Globus pallidus (tissue), 1 donor: ENCODE measurements around the gene KRT15.

Source experiments
- DNase-seq: peaks from one replicate; pipeline ENCODE4 v3.0.0-alpha.2; 2015; ENCODE audit warnings: low spot score

Gene KRT15

DNA sequence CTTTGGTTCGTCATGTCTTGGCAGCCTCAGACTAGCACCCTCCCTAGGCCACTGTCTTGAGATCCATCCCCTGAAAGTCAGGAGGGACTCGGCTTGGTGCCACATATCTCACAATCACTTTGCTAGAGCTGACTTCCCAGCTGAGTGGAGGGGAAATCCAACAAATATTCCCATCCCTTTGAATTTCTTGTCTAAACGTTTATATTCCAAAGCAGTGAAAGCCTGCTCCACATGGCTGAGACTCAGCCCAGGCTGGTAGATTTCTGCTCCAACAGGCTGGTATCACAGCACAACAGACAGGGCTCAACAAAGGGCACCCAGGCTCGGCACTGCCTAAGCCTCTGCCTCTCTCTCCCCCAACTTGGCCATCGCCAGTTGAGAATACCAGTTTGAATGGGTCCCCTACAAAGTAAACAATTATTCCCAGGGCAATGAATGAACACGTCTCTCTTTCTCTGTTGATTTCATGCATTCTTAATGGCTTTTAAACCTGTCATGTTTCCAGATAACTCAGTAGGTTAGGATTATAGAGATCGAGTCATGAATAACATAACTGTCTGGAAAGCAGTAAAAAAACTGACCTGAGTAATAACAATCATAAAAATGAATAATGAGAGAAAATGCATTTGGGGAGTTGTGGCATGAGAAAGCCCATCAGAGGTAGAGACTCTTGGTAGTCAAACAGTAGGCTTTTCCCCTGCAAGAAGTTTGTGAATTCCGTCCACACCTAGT is 14.3 kb downstream of the KRT15 start:
- DNase-seq, result no peak

DNA sequence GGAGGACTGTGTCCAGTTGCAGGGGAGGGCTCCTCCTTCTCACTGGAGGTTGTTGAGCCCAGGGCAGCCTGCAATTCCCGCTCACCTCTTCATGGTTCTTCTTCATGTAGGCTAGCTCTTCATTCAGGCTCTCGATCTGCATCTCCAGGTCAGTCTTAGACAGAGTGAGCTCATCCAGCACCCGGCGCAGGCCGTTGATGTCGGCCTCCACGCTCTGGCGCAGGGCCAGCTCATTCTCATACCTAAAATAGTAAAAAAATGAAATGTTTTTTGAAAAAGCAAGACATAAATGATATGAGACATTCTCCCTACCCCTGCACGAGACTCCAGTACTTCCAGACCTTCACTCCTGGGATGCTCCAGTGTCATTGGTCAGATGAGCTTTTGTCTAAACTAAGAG is 15.5 kb downstream of the KRT15 start:
- DNase-seq, result no peak

DNA sequence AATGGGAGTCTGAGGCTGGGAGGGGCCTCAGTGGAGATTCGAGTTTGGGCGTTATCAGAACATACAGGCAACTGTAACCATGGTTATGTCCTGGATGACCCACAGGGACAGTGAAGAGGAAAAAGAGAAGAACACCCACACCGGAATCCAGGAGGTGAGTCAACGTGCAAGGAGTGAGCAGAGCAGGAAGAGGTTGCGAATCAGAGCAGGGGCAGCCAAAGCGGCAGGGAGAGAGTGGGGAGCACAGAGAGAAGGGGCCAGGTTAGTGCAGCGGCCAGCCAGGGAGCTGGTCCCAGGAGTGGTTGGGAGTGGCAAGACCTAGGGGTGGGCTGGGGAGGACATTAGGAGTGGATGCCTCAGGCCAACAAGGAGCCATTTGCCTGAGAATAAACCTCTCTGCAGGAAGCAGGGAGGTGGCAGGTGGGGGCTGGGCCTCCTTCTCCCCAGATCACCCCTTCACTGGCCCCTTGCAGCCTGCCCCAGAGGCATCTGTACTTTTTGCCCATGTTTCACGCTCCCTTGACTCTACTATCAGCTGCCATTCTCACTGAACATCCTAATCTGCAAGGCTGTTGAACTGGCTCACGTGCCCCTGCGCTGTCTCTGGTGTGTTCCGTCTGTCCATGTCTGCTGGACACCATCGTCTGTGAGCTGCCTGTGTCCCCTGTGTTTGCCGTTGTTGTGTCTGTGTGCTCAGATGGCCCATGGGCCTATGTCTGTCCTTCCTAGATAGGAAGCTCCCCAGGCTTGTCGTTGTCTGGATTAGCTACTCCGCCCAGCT is 18.4 kb downstream of the KRT15 start:
- no peak for DNase-seq

DNA sequence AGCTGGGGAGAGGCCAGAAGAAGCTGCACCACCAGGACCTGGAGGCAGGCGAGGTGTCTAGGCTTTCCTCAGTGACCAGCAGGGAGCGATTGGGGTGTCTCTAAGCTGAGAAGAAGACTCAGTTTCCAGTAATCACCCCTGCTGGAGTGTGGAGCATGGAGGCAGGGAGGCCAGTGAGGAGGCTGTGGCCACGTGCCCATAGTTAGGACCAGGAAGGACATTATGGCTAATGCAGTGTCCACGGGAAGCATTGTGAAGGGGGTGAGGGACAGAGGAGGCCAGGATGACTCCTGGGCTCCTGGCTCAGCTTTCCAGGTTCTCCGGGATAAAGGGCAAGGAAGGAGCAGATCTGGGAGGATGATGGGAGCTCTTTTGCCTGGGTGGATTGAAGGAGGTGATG is 19.0 kb downstream of the KRT15 start:
- DNase-seq, result no peak

DNA sequence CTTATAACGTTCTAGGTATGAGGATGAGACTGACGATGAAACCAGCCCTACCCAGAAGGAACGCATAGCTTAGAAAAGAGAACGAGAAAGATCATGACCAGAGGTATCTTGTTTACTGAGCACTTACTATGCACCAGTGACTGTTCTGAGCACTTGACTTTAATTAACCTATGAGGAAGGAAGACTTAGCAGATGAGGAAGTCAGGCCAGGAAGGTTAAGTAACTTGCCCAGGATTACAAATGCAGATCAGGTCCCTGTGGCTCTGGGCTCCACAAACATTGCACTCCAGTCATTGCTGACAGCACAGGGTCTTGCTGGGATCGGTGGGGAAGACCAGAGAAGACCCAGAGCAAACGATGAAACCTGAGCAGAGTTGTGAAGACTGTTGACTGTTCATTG is 20.4 kb downstream of the KRT15 start:
- no peak for DNase-seq

DNA sequence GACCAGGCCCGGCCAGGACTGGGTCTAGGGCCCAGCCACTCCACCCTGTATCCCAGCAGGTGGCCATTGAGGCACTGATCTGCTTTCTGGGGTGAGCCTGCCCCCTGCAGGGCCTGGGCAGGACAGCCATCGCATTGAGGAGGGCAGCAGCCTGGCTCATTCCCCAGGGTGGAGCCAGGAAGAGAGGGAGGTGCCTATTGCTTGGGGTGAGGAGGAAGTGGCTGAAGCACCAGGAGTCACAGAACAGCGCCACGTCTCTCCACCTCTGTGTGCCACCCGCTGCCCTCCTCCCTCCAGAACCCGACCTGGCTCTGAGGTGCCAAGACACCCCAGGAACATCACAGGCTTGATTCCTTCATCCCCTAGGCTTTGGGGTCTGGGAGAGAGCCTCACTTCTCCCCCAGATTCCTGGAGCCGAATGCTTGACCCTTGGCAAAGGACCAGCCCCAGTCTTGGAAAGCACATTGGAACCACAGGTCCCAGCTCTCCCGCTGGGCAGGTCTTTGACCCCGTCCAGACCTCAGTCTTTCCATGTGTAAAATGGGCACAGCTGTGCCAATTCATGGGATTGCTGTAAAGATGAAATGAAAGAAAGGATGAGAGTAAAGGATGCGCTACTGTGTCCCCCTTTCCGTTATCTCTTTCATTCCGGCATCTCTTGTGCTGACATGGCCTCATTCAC is 21.7 kb downstream of the KRT15 start:
- peak; percentile 31 for DNase-seq

DNA sequence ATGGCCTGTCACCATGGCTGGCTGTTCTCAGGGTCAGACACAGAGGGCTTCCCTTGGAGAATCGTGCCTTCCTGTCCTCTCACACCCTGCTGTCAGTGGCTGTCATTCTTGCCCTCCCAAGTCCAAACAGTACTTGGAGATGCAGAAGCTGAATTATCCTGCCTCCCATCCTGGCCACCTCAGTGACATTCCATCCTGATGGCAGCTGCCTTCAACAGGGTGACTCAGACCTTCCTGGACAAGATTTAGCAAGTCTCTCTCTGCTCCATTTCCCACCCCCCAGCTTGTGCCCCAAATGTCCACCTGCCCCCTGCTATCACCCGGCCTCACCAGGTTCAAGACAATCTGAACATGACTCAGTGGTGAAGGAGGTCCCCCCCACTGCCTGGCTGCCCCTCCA is 24.2 kb downstream of the KRT15 start:
- no peak for DNase-seq

DNA sequence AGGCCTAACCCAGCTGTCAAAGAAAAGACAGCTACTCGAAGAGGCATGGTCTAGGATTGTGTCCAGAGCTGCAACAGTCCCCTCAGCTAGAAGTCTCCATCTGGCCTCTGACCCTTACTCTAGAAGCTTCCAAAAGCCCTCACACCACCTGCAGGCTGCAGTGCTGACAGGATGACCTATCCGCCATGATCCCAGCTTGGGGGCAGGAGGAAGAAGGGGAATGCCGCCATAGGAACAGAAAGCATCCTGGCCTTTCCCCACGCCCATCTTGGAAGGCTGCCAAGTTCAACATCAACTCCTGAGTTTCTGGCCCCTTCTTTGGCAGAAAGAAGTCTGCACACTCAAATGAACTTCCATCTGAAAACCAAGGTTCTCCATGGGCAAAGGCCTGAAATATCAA is 25.9 kb downstream of the KRT15 start:
- DNase-seq, result peak; percentile 2

DNA sequence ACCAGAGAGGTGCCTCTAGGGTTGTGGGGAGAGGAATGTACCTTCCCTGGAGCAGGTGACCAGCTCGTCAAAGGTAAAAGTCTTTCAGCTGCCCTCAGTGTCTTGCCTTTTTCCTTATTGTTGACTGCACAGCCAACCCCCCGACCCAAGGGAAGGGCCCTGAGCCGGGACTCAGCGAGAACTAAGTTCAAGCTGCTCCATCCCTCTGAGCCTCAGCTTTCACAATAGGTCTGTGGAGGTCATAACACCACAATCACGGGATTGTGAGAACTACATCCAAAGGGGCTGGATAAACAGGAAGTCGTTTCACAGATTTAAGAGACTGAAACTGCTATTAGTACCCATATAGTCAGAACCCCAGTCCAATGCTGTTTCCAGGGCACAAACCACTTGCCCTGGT is 26.3 kb downstream of the KRT15 start:
- DNase-seq, result peak; percentile 13

DNA sequence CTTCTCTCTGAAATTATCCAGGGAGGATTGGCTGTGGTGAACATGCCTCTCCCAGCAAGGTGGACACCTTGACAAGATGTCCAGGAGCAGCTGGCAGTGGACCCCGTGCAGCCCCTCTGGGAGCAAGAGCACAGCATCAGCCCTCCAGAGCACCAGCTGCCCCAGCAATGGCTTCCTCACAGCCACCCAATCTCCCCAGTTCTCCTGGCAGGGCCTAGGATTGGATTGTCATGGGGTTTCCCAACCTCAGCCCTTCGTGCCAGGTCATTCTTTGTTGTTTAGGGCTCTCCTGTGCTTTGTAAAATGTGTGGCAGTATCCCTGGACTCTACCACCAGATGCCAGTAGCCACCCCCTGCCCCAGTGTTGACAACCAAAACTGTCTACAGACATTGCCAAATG is 27.2 kb downstream of the KRT15 start:
- DNase-seq, result no peak

DNA sequence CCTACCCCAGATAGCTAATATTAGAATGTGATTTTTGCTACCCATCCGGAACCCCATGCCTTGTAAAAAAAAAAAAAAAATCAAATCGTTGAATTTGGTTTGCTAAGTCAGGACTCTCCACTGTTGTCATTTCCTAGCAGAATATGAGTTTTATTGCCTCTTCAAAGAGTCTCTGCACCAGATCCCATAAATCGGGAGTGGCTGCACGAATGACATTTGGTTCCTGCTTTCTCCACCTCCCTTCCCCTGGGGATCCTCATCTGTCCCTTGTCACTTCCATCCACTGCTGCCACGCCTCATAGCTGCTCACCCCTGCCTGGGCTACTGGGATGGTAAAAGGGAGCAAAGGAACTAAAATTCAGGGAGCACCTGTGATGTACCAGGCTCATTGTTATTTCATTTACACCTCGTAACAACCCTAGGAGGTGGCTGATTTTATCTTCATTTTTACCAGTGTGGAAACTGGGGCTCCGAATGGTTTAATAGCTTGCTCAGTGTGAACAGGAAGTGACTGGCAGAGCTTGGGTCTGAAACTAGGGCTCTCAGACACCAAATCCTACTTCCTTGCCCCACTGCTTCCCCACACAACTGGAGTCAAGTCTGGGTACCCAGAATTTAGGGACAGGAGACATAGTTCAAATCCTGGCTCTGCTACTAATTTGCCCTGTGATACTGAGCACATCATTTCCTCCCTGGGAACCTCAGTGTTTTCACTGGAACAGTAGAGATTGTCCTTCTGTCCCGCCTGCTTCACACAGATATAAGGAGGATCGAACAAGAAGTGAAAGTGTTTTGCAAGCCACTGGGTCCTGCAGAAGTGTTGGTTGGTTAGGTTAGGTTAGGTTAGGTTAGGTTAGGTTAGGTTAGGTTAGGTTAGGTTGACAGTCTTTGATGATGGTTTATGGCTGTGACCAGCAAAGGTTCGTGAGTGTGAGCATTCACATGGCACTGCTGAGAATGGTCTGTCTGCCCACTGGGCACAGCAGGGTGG is 28.4 kb downstream of the KRT15 start:
- DNase-seq, result peak; percentile 7

DNA sequence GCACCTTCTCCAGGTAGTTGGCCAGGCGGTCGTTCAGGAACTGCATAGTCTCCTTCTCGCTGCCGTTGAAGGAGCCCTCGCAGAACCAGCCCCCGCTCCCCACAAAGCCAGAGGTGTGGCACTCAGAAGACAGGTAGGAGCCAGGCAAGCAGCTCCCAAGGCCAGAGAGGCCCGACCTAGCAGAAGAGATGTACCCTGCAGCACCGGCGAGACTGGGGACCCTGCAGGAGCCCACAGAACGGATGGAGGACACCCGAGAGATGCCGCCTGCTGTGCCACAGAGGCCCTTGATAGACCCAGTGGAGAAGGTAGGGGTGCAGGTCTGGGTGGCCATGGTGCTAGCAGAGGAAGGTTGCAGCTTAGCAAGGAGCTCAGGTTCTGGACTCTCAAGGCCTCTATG is 29.2 kb downstream of the KRT15 start, which contains the start of gene KRT36:
KRT36 (minus strand) TSS at position 380 of the 400 bp plus-strand sequence; CDS start at position 334, 46 bp downstream.
- DNase-seq, result no peak

DNA sequence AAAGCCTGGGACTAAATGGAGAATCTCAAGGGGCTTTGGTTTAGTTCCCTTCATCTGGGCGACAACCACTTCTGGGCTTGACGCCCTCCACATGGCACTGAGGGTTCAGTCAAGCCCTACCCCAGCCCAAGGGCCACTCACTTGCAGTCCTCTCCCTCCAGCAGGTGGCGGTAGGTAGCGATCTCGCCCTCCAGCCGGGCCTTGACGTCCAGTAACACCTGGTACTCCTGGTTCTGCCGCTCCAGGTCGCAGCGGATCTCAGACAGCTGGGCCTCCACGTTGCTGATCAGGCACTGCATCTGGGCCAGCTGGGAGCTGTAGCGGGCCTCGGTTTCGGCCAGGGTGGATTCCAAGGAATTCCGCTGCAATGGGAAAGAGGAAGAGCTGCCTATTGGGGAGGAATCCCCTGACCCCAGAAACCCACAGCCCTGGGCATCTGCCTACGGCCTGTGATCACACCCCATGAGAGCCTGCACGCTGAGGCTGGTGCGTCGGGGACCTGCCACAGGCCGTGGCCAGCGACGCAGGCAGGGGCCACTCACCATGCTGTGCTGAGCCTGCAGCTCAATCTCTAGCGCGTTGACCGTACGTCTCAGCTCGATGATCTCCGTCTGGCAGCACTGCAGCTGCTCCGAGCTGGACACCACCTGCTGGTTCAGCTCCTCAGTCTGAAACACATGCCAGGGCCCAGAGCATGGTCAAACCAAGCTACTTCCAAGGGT is 31.7 kb downstream of the KRT15 start:
- DNase-seq, result no peak

DNA sequence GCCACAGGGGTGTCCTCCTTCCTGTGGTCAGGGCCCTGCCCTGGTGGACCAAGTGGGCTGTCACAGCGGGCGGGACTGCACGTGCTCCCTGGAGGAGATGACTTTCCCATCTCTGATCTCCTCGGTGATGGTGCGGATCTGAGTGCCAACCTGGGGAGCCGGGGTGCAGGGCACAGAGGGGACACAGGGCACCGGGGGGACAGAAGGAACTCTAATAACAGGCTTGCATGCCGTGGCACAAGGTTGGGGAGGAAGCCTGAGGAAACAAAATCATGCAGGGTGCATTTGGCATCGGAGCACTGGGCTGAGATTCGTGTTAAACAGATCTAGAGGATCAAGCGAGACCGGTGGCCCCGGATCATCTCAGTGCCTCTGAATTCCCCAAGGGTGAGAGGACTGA is 32.4 kb downstream of the KRT15 start:
- no peak for DNase-seq

DNA sequence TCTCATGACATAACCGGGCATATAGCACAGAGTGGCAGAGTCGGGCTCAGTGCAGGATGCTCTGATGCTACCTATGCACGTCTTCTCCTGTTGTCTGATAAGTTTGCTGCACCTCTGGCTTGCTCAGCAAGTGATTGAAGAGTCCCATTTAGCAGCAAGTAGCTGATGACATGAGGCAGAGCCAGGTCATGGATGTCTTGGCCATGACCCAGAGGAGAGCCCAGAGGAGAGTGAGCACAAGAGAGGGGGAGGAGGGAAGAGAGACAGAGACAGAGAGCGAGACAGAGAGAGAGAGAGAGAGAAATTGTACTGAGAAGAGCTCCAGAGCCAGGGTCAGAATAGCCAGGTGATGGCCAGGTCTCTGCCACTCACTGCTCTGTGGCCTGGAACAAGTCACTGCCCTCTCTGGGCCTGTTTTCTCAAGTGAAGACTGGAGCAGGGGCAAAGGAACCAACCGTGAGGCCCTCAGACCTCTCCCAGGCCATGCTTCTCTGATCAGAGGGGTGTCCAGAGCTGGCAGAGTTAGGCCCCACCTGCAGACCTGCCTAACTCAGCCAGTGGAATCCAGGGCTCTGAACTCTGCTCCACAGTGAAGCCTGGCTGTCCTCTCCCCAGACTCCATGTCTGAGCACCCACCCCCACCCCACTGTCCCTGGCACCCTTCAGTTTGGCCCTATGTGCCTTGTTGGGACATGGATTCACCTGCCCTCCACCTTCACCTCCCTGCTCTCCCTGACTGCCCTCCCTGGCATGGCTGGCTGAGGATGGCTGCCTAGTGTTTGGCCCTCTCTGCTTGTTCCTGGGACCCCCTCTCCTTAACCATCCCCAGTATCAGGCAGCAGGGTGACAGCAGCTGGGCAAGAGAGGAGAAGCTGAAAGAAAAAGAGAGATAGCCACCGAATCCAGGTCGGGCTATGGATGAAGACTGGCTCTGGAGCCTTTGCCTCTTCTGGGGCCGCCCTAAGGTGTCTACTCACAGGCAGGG is 33.5 kb downstream of the KRT15 start:
- DNase-seq, result no peak

DNA sequence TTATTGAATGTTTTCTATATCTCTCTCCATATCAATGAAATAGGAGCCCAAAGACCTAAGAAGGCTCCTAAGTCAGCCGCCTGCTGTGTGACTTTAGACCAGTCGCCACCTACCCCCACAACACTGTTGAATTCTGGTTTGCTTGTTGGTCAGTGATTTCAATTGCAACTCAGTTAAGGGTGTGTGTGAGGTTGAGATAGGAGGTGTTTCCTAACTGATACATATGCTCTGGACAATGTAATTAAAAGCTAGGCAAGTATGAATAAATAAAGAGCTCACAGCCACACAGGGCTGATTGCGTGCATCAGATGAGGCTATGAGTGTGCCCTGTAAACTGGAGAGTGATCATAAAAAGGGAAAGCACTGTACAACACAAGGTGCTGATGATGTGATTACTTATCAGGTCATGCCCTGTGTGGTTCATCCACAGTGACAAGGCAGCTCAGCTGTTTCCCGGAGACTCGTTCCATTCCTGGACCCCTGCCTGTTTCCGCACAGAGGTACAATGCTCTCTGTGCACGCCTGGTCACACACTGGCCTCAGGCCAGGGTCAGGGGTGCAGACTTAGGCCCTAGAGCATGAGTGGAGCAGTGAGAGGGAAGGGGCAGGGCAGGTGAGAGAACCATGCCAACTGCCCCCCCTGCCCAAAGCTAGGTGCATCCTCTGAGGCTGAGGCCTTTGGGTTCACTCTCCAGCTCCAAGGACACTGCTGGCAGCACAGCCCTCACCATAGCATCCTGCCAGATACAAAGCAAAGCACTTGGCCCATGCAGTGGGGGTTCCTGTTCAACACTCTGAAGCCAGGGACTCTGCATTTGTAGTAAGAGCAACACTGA is 34.5 kb downstream of the KRT15 start:
- no peak for DNase-seq

DNA sequence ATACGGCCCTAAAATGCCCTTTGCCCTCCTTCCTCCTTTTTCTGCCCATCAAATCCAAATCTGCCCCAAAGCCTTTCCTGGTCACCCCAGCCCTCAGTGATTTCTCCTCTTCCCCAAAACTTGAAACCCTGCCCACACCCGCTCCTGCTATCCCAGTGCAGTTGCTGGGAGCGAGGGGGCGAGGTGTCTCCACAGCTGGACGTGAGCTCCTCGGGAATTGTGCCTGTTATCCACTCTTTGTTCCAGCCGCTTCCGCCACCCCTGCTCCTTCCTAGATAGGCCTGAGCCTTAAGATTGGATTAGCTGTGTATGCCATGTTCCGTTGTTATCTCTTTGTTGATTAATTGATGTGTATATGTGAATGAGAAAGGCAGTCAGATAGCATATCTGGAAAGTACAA is 35.2 kb downstream of the KRT15 start:
- DNase-seq, result no peak

DNA sequence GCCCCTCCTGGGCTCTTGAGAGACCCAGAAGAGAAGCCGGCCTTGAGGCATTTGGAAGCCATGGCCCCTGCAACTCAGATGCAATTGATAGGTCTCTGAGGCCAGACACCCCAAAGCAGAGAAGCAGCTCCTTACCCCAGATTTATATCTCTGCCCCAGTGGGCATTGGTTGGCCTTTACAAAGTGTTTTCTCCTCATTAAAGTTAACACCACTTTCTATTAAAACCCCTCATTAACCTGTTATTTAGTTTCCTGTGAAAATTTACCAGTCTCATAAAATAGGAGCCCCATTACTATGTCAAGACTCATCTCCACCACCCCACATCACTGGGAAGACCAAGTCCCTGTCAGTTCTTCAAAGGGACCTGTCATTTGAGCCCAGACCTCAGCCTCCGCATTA is 37.7 kb downstream of the KRT15 start, which contains the start of gene KRT35:
KRT35 (minus strand) TSS at position 116 of the 400 bp plus-strand sequence; CDS start at position 62, 54 bp downstream.
- DNase-seq, result no peak

DNA sequence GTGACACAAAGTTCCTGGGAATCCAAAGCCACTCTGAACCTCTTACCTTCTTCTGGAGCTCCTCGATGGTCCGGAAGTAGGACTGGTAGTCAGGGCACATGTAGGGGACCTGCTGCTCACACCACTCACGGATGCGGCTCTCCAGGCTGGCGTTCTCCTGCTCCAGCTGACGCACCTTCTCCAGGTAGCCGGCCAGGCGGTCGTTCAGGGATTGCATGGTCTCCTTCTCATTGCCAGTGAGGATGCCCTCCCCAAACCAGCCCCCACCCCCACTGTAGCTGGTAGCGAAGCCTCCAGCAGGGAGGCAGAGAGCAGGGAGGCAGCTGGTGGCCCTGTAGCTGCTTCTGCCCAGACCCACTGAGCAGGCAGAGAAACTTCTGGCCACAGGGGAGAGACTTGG is 38.1 kb downstream of the KRT15 start:
- no peak for DNase-seq
